Psoas muscle (tissue), 8 donors: ENCODE results near the gene INKA1. TPM values are rescaled to one million over a fixed set of nuclear protein-coding genes. Genes with fewer than 3 reads are reported as not detected.

Experiments used
- ATAC-seq, 4 donors: fragments of 200-7000 bp; cut with Tn5 transposase; one replicate each; pipeline ENCODE4 v1.9.1; 2020; ENCODE audit warnings: moderate library complexity in 3 of 4, mild to moderate bottlenecking in 2 of 4
- DNase-seq, 2 donors: peaks; one replicate each; pipeline ENCODE4 v3.0.0-alpha.2; 2020
- H3K27ac ChIP-seq: fragments of 200-600 bp; one replicate; pipeline ENCODE4 v1.8.0; 2022
- H3K27me3 ChIP-seq, 3 donors: fragments of 200-600 bp in 1 of 3; one replicate each; pipeline versions ENCODE4 v1.6.1 to v1.8.0; 2013 to 2022; ENCODE audit warnings: low read length in 2 of 3, mild to moderate bottlenecking in 2 of 3, moderate library complexity in 1 of 3; ENCODE audit not compliant: insufficient read depth in 3 of 3
- H3K36me3 ChIP-seq, 2 donors: fragments of 200-600 bp in 1 of 2; one replicate each; pipeline versions ENCODE4 v1.6.1 to v1.8.0; 2013 to 2022; ENCODE audit warnings: low read depth in 1 of 2, mild to moderate bottlenecking in 1 of 2, moderate library complexity in 1 of 2; ENCODE audit not compliant: insufficient read depth in 1 of 2
- H3K4me1 ChIP-seq: fragments of 200-600 bp; one replicate; pipeline ENCODE4 v1.8.0; 2022
- H3K4me3 ChIP-seq: fragments of 200-600 bp; one replicate; pipeline ENCODE4 v1.8.0; 2022; ENCODE audit warnings: mild to moderate bottlenecking
- H3K9me3 ChIP-seq: fragments of 200-600 bp; one replicate; pipeline ENCODE4 v1.8.0; 2022
- WGBS, 3 donors: extraction: QIAGEN DNeasy Blood & Tissue Kit; methylation state at CpG; one replicate each; pipeline versions ENCODE4 v1.1.6 to v1.1.7; 2013; 5-methylcytosine and 5-hydroxymethylcytosine counted together
- intact Hi-C, 2 donors: fragments of 100-400 bp; cut with DNase I; formaldehyde crosslinking; loops; one replicate each; pipeline versions ENCODE4 v1.11.0 to v1.14.2; 2022
- polyA plus RNA-seq, 3 donors: library from polyadenylated mRNA; stranded (reverse); fragments of 200-250 nt; gene quantifications; one replicate each; pipeline ENCODE4 v1.2.3, GENCODE V29; 2013
- total RNA-seq, 4 donors: library from RNA; stranded (reverse); fragmentation: NEBNext Ultra II Directional in 2 of 4; extraction: Animal tissue kit (Norgen Biotek cat#: 25700) in 2 of 4; gene quantifications; one replicate each; pipeline versions ENCODE4 v1.2.1 to v1.2.4, GENCODE V29; 2021 to 2023
- TF ChIP-seq, protein P1 (sequence below): fragments of 200-600 bp; IDR thresholded peaks from one replicate; pipeline ENCODE4 v1.8.0; 2022; ENCODE audit warnings: antibody characterized with exemption
- donor health status: healthy with polysubstance abuse.
- donor health status: DM: no; HTN: no; CAD: no; lungs with moderate emphysema.
- donor health status: Bipolar disorder and iron deficiency.
- donor health status: healthy.
- donor health status: DM: yes; HTN: yes; CAD: no.
- donor health status: DM: no; HTN: no; CAD: no.
- donor health status: DM: no; HTN: no; CAD: no.
- donor health status: DM: yes; HTN: yes; CAD: no.

The INKA1 gene
- total and polyA plus RNA-seq, 7 donors: 2.2 to 20.1 (median 3.6) TPM

DNA sequence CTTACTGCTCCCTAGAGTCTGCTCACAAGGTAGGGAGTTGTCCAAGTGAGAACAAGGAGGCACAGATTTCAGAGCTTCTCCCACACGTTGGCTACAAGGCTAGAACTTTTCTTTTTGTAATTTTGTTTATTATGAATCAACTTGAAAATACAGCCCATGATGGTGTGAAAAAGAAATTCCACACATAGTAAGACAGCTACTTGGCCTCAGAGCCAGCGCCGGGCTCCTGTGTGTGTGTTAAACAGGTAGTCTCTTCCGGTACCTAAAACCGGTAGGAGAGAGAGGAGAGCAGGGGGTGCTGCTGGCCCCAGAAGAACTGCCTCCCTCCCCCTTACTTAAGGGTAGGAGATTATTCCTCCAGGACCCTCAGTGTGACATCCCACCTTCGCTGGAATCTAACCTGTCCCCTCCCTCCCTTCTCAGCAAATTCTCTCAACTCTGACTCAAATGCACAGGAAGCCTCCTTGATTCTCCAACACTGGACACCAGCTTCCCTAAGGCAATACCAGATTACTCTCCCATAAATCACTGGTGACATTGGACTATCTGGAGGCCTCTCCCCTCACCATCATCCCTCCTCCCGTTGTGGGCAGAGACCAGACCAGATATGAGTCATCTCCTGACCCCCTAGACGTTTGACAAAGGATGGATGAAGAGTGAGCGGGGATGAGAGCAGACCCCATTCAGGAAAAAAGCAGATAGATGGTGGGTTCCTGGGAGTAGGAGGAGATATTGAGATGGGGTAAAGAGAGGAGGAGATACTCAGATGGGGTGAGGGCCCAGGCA is 12.2 kb upstream of the INKA1 start:
- Histone ChIP-seq H3K9me3 (no peaks in the 10 kb centered on the region), H3K4me1 (peaks cover 5% of the 10 kb centered on the region), H3K36me3 (no peaks in the 10 kb centered on the region), H3K4me3 (no peak overlapping the region), H3K27ac (no peak overlapping the region), H3K27me3 (no peaks in the 10 kb centered on the region)
- TF ChIP-seq, protein P1, sequence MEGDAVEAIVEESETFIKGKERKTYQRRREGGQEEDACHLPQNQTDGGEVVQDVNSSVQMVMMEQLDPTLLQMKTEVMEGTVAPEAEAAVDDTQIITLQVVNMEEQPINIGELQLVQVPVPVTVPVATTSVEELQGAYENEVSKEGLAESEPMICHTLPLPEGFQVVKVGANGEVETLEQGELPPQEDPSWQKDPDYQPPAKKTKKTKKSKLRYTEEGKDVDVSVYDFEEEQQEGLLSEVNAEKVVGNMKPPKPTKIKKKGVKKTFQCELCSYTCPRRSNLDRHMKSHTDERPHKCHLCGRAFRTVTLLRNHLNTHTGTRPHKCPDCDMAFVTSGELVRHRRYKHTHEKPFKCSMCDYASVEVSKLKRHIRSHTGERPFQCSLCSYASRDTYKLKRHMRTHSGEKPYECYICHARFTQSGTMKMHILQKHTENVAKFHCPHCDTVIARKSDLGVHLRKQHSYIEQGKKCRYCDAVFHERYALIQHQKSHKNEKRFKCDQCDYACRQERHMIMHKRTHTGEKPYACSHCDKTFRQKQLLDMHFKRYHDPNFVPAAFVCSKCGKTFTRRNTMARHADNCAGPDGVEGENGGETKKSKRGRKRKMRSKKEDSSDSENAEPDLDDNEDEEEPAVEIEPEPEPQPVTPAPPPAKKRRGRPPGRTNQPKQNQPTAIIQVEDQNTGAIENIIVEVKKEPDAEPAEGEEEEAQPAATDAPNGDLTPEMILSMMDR: no peak
- ATAC-seq (no peak), DNase-seq (no peak)
- intact Hi-C loops: no loop called here
- 65 to 68% (median 67%) methylated on average over 9 of the region's 9 CpGs for WGBS, 3 donors

DNA sequence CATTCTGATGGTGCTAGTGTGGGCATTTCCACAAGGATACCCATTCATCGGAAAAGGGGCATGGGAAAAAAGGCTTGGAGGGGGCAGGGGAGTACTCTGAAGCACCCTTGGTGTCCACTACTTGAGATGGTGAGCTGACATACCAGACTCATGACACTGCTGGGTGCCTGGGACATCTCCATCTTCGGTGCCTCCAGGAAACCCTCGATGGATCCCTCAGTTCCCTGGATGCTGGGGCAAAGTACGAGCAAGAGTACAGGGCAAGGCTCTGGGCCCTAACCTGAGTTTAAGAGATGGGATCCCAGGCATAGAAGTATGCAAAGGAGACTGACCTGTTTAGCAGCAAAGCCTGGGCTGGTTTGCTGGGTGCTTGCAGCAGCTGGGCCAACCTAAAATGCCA is 11.5 kb upstream of the INKA1 start:
- Histone ChIP-seq H3K27me3 (no peaks in the 10 kb centered on the region), H3K4me3 (no peak overlapping the region), H3K9me3 (no peaks in the 10 kb centered on the region), H3K36me3 (no peaks in the 10 kb centered on the region), H3K4me1 (peaks cover 5% of the 10 kb centered on the region), H3K27ac (no peak overlapping the region)
- ATAC-seq (no peak), DNase-seq (no peak)
- intact Hi-C loops: no loop called here
- 86 to 93% (median 87%) methylated on average over 4 of the region's 4 CpGs for WGBS, 3 donors
- TF ChIP-seq, protein P1: no peak

DNA sequence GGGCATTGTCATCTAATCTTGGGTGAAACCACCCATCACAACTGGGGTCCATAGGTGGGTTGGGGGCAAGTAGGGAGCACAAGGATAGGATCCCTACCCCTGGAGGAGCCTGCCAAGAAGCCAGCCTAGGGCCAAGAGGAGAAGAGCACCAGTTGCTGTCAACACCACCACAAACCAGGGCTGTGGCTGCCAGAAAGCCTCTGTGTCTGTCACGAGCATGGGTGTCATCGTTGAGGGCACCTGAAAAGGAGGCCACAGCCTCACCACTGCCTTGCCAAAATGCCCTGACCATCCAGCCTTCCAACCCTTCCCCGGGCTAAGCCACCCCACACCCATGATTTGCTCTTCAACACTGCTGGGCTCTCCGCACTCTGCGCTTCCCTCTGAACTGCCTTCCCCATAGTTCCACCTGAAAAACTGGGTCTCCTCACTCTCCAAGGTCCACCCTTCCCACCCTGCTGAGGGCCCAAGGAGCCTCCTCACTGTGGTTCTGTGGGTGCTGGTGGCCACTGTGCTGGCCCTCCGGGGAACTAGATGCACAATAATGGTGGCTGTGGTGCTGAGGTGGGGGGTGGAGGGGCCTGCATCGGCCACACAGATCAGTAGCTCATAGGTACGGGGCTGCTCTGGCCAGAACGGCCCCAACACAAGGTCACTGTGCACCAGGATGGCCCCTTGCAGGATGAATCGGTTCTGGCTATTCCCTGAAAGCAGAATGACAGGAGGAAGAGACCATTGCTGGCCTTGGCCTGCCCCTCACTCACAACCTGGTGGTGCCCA is 10.5 kb upstream of the INKA1 start:
- 83 to 91% (median 85%) methylated on average over 9 to 10 of the region's 10 CpGs for WGBS, 3 donors
- Histone ChIP-seq H3K4me3 (no peak overlapping the region), H3K27ac (no peak overlapping the region), H3K36me3 (no peaks in the 10 kb centered on the region), H3K27me3 (no peaks in the 10 kb centered on the region), H3K4me1 (no peaks in the 10 kb centered on the region), H3K9me3 (no peaks in the 10 kb centered on the region)
- intact Hi-C loops: no loop called here
- ATAC-seq (no peak), DNase-seq (no peak)
- TF ChIP-seq, protein P1: no peak

- 93 to 96% (median 94%) methylated on average over 13 of the region's 13 CpGs for WGBS, 3 donors
- TF ChIP-seq, protein P1: no peak
- H3K4me1 ChIP-seq: no peaks in the 10 kb centered on the region
- intact Hi-C loops: no loop called here
- H3K9me3 ChIP-seq: no peaks in the 10 kb centered on the region
- no peak for ATAC-seq
- H3K27me3 ChIP-seq: no peaks in the 10 kb centered on the region
- H3K36me3 ChIP-seq: no peaks in the 10 kb centered on the region
- no peak for DNase-seq
- no peak overlapping the region for H3K27ac ChIP-seq
- H3K4me3 ChIP-seq: no peak overlapping the region
Measured at GRCh38 chr3:49793486-49794085, 9.5 kb upstream of the INKA1 start.
